GM12878 (cell line): ENCODE measurements around the gene WDR91.

Source experiments
- ATF7 ChIP-seq: fragments of 450-650 bp; IDR thresholded peaks from 2 replicates; pipeline ENCODE4 v1.6.1; 2016; ENCODE audit warnings: low read depth, mild to moderate bottlenecking
- EGR1 ChIP-seq, 2 experiments: IDR thresholded peaks; 1 replicate in 1 of 2; 2 replicates in 1 of 2; pipeline ENCODE4 v1.6.1; 2011 to 2012; ENCODE audit warnings: low read depth in 2 of 2, low read length in 2 of 2, borderline replicate concordance in 1 of 2, mild to moderate bottlenecking in 1 of 2, moderate library complexity in 1 of 2
- EP300 ChIP-seq, 2 experiments: fragments of 150-350 bp in 1 of 2; IDR thresholded peaks; 2 replicates each; pipeline ENCODE4 v1.6.1; 2011 to 2012; ENCODE audit warnings: low read depth in 2 of 2, low read length in 2 of 2, borderline replicate concordance in 1 of 2, improper control_type of control experiment in 1 of 2, inconsistent platforms in 1 of 2; ENCODE audit not compliant: control insufficient read depth in 1 of 2
- EZH2 ChIP-seq: IDR thresholded peaks from 2 replicates; pipeline ENCODE4 v1.6.1; 2012; ENCODE audit warnings: low read depth, mild to moderate bottlenecking, control low read depth, inconsistent platforms, low read length, borderline replicate concordance; ENCODE audit not compliant: control insufficient read depth
- NFYB ChIP-seq: IDR thresholded peaks from 2 replicates; pipeline ENCODE4 v1.6.1; 2011; ENCODE audit warnings: low read depth, mild to moderate bottlenecking, low read length, improper control_type of control experiment, moderate library complexity; ENCODE audit not compliant: insufficient read depth
- POLR2A ChIP-seq: IDR thresholded peaks from 2 replicates; pipeline ENCODE4 v1.6.1; 2011; ENCODE audit warnings: low read depth, mild to moderate bottlenecking, low read length
- POLR2AphosphoS5 ChIP-seq: IDR thresholded peaks from 2 replicates; pipeline ENCODE4 v1.6.1; 2011; ENCODE audit warnings: mild to moderate bottlenecking, low read length, inconsistent platforms
- RAD21 ChIP-seq: IDR thresholded peaks from 2 replicates; pipeline ENCODE4 v1.6.1; 2011; ENCODE audit warnings: mild to moderate bottlenecking, low read depth, low read length, moderate library complexity; ENCODE audit not compliant: insufficient read depth
- TF ChIP-seq, protein P1 (sequence below), 3 experiments: IDR thresholded peaks in 2 of 3; conservative IDR thresholded peaks in 1 of 3; 2 replicates each; pipeline ENCODE4 v1.5.1; 2011; ENCODE audit warnings: low read depth in 3 of 3, low read length in 3 of 3, mild to moderate bottlenecking in 3 of 3, control low read depth in 2 of 3, moderate library complexity in 2 of 3, inconsistent platforms in 1 of 3, mixed read lengths in 1 of 3; ENCODE audit not compliant: control insufficient read depth in 2 of 3, insufficient read depth in 1 of 3; ENCODE audit errors: extremely low read depth in 1 of 3

- TF ChIP-seq, protein P1, sequence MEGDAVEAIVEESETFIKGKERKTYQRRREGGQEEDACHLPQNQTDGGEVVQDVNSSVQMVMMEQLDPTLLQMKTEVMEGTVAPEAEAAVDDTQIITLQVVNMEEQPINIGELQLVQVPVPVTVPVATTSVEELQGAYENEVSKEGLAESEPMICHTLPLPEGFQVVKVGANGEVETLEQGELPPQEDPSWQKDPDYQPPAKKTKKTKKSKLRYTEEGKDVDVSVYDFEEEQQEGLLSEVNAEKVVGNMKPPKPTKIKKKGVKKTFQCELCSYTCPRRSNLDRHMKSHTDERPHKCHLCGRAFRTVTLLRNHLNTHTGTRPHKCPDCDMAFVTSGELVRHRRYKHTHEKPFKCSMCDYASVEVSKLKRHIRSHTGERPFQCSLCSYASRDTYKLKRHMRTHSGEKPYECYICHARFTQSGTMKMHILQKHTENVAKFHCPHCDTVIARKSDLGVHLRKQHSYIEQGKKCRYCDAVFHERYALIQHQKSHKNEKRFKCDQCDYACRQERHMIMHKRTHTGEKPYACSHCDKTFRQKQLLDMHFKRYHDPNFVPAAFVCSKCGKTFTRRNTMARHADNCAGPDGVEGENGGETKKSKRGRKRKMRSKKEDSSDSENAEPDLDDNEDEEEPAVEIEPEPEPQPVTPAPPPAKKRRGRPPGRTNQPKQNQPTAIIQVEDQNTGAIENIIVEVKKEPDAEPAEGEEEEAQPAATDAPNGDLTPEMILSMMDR (IDR thresholded peaks at IDR 0.05 in 2 of 3, conservative IDR thresholded peaks at IDR 0.05 in 1 of 3; ENCODE audit: control insufficient read depth in 2 of 3, extremely low read depth in 1 of 3, insufficient read depth in 1 of 3, low read depth in 3 of 3, low read length in 3 of 3) = no peak
- TF ChIP-seq POLR2A (no peak), RAD21 (no peak), POLR2AphosphoS5 (no peak), EP300 (IDR thresholded peaks at IDR 0.05; ENCODE audit: borderline replicate concordance in 1 of 2, control insufficient read depth in 1 of 2, low read depth in 2 of 2, low read length in 2 of 2) (no peak), ATF7 (no peak), EZH2 (no peak), EGR1 (IDR thresholded peaks at IDR 0.05; ENCODE audit: borderline replicate concordance in 1 of 2, low read depth in 2 of 2, low read length in 2 of 2) (no peak), NFYB (no peak)
Measured at GRCh38 chr7:135204341-135204749, 7.0 kb downstream of the WDR91 start.
